GM19468 (cell line): ENCODE data around the gene MEX3A.
"Not testable (repeated sequence)": the region's sequence is repeated elsewhere in the genome, so short reads cannot be mapped to it uniquely, and the experiment has no call there.

ENCODE experiments used
- ATAC-seq: cut with Tn5 transposase; IDR thresholded peaks from one replicate; pipeline ENCODE4 v1.9.1; 2021; ENCODE audit warnings: mild to moderate bottlenecking, moderate library complexity, moderate number of reproducible peaks; ENCODE audit not compliant: unreplicated experiment; ENCODE audit errors: extremely low read depth

The MEX3A gene

GRCh38 chr1:156082309-156083091 lies at the start of gene MEX3A:
TSS of gene MEX3A (minus strand) at chr1:156082465. CDS start at chr1:156081998, 467 bp downstream.
- no peak for ATAC-seq

- ATAC-seq, result no peak
These were observed 48.3 kb upstream of the MEX3A start for GRCh38 chr1:156130578-156130942.

GRCh38 chr1:156129687-156130577 lies 47.7 kb upstream of the MEX3A start:
- no peak for ATAC-seq

GRCh38 chr1:156128654-156129597 lies 46.7 kb upstream of the MEX3A start:
- no peak for ATAC-seq

GRCh38 chr1:156128308-156128653 lies 46.0 kb upstream of the MEX3A start:
- ATAC-seq, result no peak

- ATAC-seq, result no peak
These were observed 44.6 kb upstream of the MEX3A start for GRCh38 chr1:156126630-156127534.

- peak; percentile 19 for ATAC-seq
These were observed 43.9 kb upstream of the MEX3A start for GRCh38 chr1:156126043-156126629.

GRCh38 chr1:156125544-156125943 lies 43.3 kb upstream of the MEX3A start:
- not testable (repeated sequence) for ATAC-seq

- no peak for ATAC-seq
These were observed 42.6 kb upstream of the MEX3A start for GRCh38 chr1:156124557-156125483.

- ATAC-seq, result no peak
These were observed 41.3 kb upstream of the MEX3A start for GRCh38 chr1:156123356-156124196.

GRCh38 chr1:156122519-156123355 lies 40.5 kb upstream of the MEX3A start:
- no peak for ATAC-seq

GRCh38 chr1:156122086-156122485 lies 39.8 kb upstream of the MEX3A start:
- no peak for ATAC-seq

GRCh38 chr1:156121457-156121856 lies 39.2 kb upstream of the MEX3A start:
- ATAC-seq, result no peak

- not testable (repeated sequence) for ATAC-seq
These were observed 38.7 kb upstream of the MEX3A start for GRCh38 chr1:156121005-156121404.

GRCh38 chr1:156120318-156120717 lies 38.1 kb upstream of the MEX3A start:
- no peak for ATAC-seq
